HepG2 (cell line): ENCODE results near the gene ALB. TPM values are rescaled to one million over a fixed set of nuclear protein-coding genes. Genes with fewer than 3 reads are reported as not detected.
A peak's percentile ranks its signal among the peaks of the same experiment; 100 is the strongest.

Experiments used
- CREB1 ChIP-seq, 2 experiments: fragments of 450-650 bp in 1 of 2; IDR thresholded peaks; 2 replicates each; pipeline ENCODE4 v1.6.1; 2016 to 2017; ENCODE audit warnings: control low read depth in 1 of 2, mild to moderate bottlenecking in 1 of 2, missing compliant biosample characterization in 1 of 2, missing genetic modification characterization in 1 of 2
- GTF3A ChIP-seq: sonication (generic); formaldehyde crosslinking; conservative IDR thresholded peaks from 2 replicates; pipeline ENCODE4 v1.4.0; 2020; ENCODE audit warnings: mild to moderate bottlenecking, missing genetic modification reagents
- HNF4A ChIP-seq: sonication (generic); formaldehyde crosslinking; IDR thresholded peaks from 2 replicates; pipeline ENCODE4 v1.4.0; 2020; ENCODE audit warnings: missing genetic modification reagents
- KDM5A ChIP-seq: fragments of 200-600 bp; sonication (generic); IDR thresholded peaks from 2 replicates; pipeline ENCODE4 v1.7.0; 2018; ENCODE audit warnings: antibody characterized with exemption, mild to moderate bottlenecking, low read length, borderline replicate concordance
- KLF12 ChIP-seq: sonication (generic); formaldehyde crosslinking; IDR thresholded peaks from 2 replicates; pipeline ENCODE4 v1.4.0; 2020; ENCODE audit warnings: missing genetic modification reagents, borderline replicate concordance
- PHF5A ChIP-seq: IDR thresholded peaks from one replicate; pipeline ENCODE4 v1.6.1; 2018; ENCODE audit warnings: low read depth, missing genetic modification reagents; ENCODE audit not compliant: unreplicated experiment
- PRMT3 ChIP-seq: sonication (generic); formaldehyde crosslinking; IDR thresholded peaks from 2 replicates; pipeline ENCODE4 v1.8.1; 2022; ENCODE audit warnings: low read depth, mild to moderate bottlenecking, moderate library complexity, missing genetic modification reagents, borderline replicate concordance
- RBAK ChIP-seq: sonication (generic); formaldehyde crosslinking; IDR thresholded peaks from 2 replicates; pipeline ENCODE4 v1.5.1; 2020; ENCODE audit warnings: mild to moderate bottlenecking, missing genetic modification reagents
- RBM22 ChIP-seq: fragments of 200-400 bp; formaldehyde crosslinking; optimal IDR thresholded peaks from 2 replicates; pipeline ENCODE3; 2017; ENCODE audit warnings: mild to moderate bottlenecking, low read length, moderate library complexity
- REPIN1 ChIP-seq: sonication (generic); formaldehyde crosslinking; IDR thresholded peaks from 2 replicates; pipeline ENCODE4 v1.8.0; 2022; ENCODE audit warnings: missing genetic modification reagents, low read depth, mild to moderate bottlenecking, borderline replicate concordance
- SALL2 ChIP-seq: sonication (generic); formaldehyde crosslinking; IDR thresholded peaks from 2 replicates; pipeline ENCODE4 v1.8.1; 2023; ENCODE audit warnings: mild to moderate bottlenecking, missing genetic modification reagents, inconsistent platforms
- YEATS2 ChIP-seq: sonication (generic); formaldehyde crosslinking; IDR thresholded peaks from 2 replicates; pipeline ENCODE4 v1.4.0; 2020; ENCODE audit warnings: missing genetic modification reagents, borderline replicate concordance
- YY1 ChIP-seq: IDR thresholded peaks from 2 replicates; pipeline ENCODE4 v1.6.1; 2011; ENCODE audit warnings: low read length, low read depth, moderate library complexity, mild to moderate bottlenecking; ENCODE audit not compliant: insufficient read depth, insufficient replicate concordance
- polyA plus RNA-seq, 8 experiments: library from polyadenylated mRNA; depleted of rRNA in 3 of 8; stranded (reverse) in 7 of 8; unstranded in 1 of 8; fragments of >200 nt; fragmentation: Illumina TruSeq in 4 of 8; extraction: Trizol in 4 of 8; gene quantifications; 2 replicates each; pipeline versions ENCODE4 v1.2.1 to v1.2.3, GENCODE V29; 2011 to 2016; ENCODE audit warnings: low read depth in 4 of 8, missing spikeins in 1 of 8, mixed read lengths in 1 of 8; ENCODE audit not compliant: insufficient read depth in 1 of 8
- total RNA-seq, 5 experiments: library from RNA; depleted of rRNA; stranded (reverse); fragments of >200 nt; fragmentation: Illumina TruSeq; extraction: Trizol; gene quantifications; 2 replicates each; pipeline ENCODE4 v1.2.3, GENCODE V29; 2016; ENCODE audit warnings: low read depth in 1 of 5
- TF ChIP-seq, protein P1 (sequence below): IDR thresholded peaks from 2 replicates; pipeline ENCODE4 v1.6.1; 2016; ENCODE audit warnings: low read depth
- TF ChIP-seq, protein P2 (sequence below): sonication (generic); formaldehyde crosslinking; IDR thresholded peaks from 2 replicates; pipeline ENCODE4 v1.4.0; 2020; ENCODE audit warnings: missing genetic modification reagents, borderline replicate concordance
- TF ChIP-seq, protein P3 (sequence below), 2 experiments: fragments of 450-650 bp in 1 of 2; sonication (generic) in 1 of 2; formaldehyde crosslinking; IDR thresholded peaks; 2 replicates each; pipeline versions ENCODE4 v1.5.0 to v1.8.0; 2020 to 2022; ENCODE audit warnings: mild to moderate bottlenecking in 1 of 2, missing genetic modification reagents in 1 of 2
- TF ChIP-seq, protein P4 (sequence below): sonication (generic); formaldehyde crosslinking; IDR thresholded peaks from 2 replicates; pipeline ENCODE4 v1.5.0; 2020; ENCODE audit warnings: missing genetic modification reagents
- TF ChIP-seq, protein P5 (sequence below): sonication (generic); formaldehyde crosslinking; IDR thresholded peaks from 2 replicates; pipeline ENCODE4 v1.5.0; 2020; ENCODE audit warnings: missing genetic modification reagents
- TF ChIP-seq, protein P6 (sequence below): sonication (generic); formaldehyde crosslinking; IDR thresholded peaks from 2 replicates; pipeline ENCODE4 v1.4.0; 2020; ENCODE audit warnings: missing genetic modification reagents

ALB gene
- total and polyA plus RNA-seq, 2 of the 13 experiments (the other 11 are each of a cell fraction or from before 2014, with no cell fraction given), result 22,259 to 22,625 TPM

DNA sequence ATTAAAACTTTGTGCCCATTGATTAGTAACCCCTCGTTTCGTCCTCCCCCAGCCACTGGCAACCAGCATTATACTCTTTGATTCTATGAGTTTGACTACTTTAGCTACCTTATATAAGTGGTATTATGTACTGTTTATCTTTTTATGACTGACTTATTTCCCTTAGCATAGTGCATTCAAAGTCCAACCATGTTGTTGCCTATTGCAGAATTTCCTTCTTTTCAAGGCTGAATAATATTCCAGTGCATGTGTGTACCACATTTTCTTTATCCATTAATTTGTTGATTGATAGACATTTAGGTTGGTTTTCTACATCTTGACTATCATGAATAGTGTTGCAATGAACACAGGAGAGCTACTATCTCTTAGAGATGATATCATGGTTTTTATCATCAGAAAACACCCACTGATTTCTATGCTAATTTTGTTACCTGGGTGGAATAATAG, 3.2 kb downstream of the ALB start (continued):
- TF ChIP-seq, protein P1, sequence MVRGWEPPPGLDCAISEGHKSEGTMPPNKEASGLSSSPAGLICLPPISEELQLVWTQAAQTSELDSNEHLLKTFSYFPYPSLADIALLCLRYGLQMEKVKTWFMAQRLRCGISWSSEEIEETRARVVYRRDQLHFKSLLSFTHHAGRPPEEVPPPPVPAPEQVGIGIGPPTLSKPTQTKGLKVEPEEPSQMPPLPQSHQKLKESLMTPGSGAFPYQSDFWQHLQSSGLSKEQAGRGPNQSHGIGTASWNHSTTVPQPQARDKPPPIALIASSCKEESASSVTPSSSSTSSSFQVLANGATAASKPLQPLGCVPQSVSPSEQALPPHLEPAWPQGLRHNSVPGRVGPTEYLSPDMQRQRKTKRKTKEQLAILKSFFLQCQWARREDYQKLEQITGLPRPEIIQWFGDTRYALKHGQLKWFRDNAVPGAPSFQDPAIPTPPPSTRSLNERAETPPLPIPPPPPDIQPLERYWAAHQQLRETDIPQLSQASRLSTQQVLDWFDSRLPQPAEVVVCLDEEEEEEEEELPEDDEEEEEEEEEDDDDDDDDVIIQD (CRISPR knock-in tag), result 0 out of 2 replicates have a peak, but pooled peaks have one; percentile 12
- peak; percentile 57; the same call in 1 of the 2 replicates for TF ChIP-seq HNF4A
- 0 out of 2 replicates have a peak, but pooled peaks have one; percentile 16 for TF ChIP-seq KDM5A
- TF ChIP-seq, protein P2, sequence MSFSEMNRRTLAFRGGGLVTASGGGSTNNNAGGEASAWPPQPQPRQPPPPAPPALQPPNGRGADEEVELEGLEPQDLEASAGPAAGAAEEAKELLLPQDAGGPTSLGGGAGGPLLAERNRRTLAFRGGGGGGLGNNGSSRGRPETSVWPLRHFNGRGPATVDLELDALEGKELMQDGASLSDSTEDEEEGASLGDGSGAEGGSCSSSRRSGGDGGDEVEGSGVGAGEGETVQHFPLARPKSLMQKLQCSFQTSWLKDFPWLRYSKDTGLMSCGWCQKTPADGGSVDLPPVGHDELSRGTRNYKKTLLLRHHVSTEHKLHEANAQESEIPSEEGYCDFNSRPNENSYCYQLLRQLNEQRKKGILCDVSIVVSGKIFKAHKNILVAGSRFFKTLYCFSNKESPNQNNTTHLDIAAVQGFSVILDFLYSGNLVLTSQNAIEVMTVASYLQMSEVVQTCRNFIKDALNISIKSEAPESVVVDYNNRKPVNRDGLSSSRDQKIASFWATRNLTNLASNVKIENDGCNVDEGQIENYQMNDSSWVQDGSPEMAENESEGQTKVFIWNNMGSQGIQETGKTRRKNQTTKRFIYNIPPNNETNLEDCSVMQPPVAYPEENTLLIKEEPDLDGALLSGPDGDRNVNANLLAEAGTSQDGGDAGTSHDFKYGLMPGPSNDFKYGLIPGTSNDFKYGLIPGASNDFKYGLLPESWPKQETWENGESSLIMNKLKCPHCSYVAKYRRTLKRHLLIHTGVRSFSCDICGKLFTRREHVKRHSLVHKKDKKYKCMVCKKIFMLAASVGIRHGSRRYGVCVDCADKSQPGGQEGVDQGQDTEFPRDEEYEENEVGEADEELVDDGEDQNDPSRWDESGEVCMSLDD (CRISPR knock-in tag), result peak; percentile 25; the same call in 1 of the 2 replicates
- no peak for TF ChIP-seq GTF3A
- TF ChIP-seq RBM22, result peak; percentile 18
- no peak for TF ChIP-seq RBAK (CRISPR knock-in tag)
- TF ChIP-seq KLF12 (CRISPR knock-in tag), result peak; percentile 82; the same call in 1 of the 2 replicates
- peak; percentile 41; the same call in 1 of the 2 replicates for TF ChIP-seq SALL2 (CRISPR knock-in tag)
- TF ChIP-seq PRMT3 (CRISPR knock-in tag), result 0 out of 2 replicates have a peak, but pooled peaks have one; percentile 31
- TF ChIP-seq, protein P3, sequence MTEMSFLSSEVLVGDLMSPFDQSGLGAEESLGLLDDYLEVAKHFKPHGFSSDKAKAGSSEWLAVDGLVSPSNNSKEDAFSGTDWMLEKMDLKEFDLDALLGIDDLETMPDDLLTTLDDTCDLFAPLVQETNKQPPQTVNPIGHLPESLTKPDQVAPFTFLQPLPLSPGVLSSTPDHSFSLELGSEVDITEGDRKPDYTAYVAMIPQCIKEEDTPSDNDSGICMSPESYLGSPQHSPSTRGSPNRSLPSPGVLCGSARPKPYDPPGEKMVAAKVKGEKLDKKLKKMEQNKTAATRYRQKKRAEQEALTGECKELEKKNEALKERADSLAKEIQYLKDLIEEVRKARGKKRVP (CRISPR knock-in tag; IDR thresholded peaks at IDR 0.05), result 0 out of 4 replicates have a peak, but pooled peaks of 1 of the 2 experiments have one; percentile 28
- TF ChIP-seq REPIN1 (CRISPR knock-in tag), result peak; percentile 72; the same call in 1 of the 2 replicates
- peak; percentile 86 for TF ChIP-seq PHF5A (CRISPR knock-in tag)
- TF ChIP-seq, protein P4, sequence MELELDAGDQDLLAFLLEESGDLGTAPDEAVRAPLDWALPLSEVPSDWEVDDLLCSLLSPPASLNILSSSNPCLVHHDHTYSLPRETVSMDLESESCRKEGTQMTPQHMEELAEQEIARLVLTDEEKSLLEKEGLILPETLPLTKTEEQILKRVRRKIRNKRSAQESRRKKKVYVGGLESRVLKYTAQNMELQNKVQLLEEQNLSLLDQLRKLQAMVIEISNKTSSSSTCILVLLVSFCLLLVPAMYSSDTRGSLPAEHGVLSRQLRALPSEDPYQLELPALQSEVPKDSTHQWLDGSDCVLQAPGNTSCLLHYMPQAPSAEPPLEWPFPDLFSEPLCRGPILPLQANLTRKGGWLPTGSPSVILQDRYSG (CRISPR knock-in tag), result peak; percentile 57; the same call in 1 of the 2 replicates
- no peak for TF ChIP-seq CREB1 (IDR thresholded peaks at IDR 0.05)
- TF ChIP-seq CREB1 (CRISPR knock-in tag; IDR thresholded peaks at IDR 0.05), result 0 out of 2 replicates have a peak, but pooled peaks have one; percentile 50
- TF ChIP-seq, protein P5, sequence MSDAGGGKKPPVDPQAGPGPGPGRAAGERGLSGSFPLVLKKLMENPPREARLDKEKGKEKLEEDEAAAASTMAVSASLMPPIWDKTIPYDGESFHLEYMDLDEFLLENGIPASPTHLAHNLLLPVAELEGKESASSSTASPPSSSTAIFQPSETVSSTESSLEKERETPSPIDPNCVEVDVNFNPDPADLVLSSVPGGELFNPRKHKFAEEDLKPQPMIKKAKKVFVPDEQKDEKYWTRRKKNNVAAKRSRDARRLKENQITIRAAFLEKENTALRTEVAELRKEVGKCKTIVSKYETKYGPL (CRISPR knock-in tag), result peak; percentile 83; the same call in 1 of the 2 replicates
- TF ChIP-seq, protein P6, sequence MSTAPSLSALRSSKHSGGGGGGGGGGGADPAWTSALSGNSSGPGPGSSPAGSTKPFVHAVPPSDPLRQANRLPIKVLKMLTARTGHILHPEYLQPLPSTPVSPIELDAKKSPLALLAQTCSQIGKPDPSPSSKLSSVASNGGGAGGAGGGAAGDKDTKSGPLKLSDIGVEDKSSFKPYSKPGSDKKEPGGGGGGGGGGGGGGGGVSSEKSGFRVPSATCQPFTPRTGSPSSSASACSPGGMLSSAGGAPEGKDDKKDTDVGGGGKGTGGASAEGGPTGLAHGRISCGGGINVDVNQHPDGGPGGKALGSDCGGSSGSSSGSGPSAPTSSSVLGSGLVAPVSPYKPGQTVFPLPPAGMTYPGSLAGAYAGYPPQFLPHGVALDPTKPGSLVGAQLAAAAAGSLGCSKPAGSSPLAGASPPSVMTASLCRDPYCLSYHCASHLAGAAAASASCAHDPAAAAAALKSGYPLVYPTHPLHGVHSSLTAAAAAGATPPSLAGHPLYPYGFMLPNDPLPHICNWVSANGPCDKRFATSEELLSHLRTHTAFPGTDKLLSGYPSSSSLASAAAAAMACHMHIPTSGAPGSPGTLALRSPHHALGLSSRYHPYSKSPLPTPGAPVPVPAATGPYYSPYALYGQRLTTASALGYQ (CRISPR knock-in tag), result peak; percentile 49; the same call in 1 of the 2 replicates
- TF ChIP-seq YEATS2 (CRISPR knock-in tag), result peak; percentile 23; the same call in 1 of the 2 replicates
- TF ChIP-seq YY1, result no peak
